HL-60/S4 (cell line): ENCODE measurements around the gene SLC39A3.

ENCODE experiments used
- in situ Hi-C: fragments of 300-500 bp; cut with MboI; formaldehyde crosslinking; loops from 2 replicates; pipeline ENCODE4 v1.14.3; 2022; ENCODE audit warnings: low sequenced_read_pairs

Gene SLC39A3, protein sequence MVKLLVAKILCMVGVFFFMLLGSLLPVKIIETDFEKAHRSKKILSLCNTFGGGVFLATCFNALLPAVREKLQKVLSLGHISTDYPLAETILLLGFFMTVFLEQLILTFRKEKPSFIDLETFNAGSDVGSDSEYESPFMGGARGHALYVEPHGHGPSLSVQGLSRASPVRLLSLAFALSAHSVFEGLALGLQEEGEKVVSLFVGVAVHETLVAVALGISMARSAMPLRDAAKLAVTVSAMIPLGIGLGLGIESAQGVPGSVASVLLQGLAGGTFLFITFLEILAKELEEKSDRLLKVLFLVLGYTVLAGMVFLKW

DNA sequence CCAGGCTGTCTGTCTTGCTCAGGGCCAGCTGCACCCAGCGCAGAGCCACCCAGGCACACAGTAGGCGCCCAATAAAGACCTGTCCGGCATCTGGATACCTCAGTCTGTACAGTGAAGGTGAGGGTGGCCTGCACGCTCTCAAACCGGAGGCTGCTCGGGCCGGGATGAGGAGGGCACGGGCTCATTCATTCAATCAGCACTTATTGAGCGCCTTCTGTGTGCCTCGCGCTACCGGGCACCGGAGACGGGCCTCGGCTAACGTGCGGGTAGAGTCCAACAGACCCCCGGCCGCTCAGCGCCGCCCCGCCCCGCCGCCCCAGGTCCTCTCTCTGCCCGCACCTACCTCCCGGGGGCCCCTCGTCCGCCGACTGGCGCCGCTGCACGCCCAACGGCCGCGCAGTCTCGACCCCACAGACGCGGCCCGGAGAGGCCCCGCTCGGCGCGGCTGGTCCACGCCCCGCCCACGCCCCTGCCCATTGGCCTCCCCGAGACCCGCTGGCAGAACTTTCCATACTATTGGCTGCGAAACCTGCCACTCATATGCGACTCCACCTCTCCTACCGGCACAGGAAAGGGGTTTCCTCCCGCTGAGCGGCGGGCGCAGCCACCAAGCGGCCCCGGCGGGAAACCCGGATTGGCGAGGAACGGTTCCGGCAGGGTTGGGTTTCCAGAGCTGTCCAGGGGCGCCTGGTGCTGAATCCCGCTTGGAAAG is at the start of gene SLC39A3:
Gene SLC39A3, minus strand, starts transcription at position 416 of the 712 bp plus-strand sequence. CDS start 2,760 bp downstream, outside the sequence.
- in situ Hi-C loops, result no loop called here

DNA sequence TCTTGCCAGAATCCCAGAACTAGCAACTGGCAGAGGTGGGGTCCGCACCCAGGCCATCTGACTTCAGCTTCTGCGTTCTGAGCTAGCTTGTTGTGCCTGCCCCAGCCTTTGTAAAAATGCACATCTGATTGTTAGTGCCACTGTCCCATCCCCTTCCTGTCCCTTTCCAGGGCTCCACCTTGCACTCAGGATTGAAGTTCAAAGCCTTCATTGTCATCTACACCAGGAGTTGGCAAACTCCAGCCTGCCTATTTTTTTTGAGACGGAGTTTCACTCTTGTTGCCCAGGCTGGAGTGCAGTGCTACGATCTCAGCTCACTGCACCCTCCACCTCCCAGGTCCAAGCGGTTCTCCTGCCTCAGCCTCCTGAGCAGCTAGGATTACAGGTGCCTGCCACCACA is 48.4 kb upstream of the SLC39A3 start:
- in situ Hi-C loops, result no loop called here

DNA sequence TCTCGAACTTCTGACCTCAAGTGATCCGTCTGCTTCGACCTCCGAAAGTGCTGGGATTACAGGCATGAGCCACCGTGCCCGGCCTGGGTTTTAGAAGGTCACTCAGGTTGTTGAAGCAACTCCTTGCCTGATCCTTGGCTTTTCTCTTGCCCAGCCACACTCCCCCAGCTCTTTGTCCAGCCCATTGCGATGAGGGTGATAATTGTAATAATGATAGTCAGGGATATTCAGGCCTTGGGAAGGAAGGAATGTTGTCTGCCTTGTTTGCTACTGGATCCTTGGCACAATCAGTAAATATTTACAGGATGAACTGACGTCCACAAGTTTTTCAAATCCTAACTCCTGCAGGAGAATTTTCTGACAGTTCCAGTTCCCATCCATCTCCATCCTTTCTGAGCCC is 47.3 kb upstream of the SLC39A3 start:
- in situ Hi-C loops, result no loop called here

DNA sequence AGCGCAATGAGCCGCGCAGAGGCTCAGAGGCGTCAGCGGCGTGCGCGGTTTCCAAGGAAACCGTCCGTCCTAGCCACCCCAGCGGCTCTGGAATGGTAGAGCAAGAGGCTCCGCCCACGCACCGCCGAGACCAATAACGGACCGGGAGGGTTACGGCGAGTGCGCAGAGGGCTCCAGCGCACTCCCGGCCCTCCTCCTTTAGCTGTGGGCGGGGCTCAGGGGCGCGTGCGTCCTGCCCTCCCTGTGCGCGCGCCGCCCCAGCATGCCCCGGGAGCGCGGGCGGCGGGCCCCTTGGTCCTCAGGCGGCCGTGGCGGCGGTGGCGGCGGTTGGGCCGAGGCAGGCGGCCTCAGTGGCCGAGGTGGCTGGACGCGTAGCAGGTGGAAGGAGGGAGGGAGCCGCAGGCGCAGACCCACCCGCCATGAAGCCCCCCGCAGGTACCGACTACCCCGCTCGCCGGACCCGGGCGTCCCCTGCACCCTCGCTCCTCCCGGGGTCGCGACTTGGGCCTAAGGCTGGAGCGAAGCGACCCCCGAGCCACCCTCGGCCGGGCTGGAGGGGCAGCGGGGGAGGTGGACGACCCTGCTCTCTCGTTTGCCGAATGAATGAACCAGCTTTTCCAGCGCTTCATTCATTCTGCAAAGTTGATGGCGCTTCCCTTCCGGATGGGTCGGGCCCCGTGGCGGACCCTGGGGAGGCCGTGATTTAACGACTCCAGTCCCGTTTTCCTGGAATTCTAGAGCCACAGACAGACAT is 45.6 kb upstream of the SLC39A3 start, which contains the start of gene THOP1:
Gene THOP1, plus strand, starts transcription at position 260 of the 754 bp plus-strand sequence. Its CDS starts 160 bp downstream, at position 420.
- in situ Hi-C loops, result no loop called here

DNA sequence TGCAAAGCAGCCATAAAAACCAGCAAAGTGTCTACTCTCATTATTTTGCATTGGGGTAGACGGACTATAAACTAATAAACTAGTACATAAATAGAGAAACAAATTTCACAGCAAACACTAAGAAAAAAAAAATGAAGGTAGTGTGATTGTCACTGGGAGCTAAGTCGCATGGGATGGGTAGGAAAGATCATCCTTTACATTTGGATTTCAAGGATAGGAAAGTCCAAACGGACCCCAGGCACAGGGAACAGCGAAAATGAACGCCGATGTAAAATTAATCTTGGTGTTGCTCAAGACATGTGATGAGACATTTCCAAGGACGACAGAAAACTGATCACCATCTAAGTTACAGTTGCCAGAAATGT is 43.9 kb upstream of the SLC39A3 start:
- in situ Hi-C loops, result no loop called here

DNA sequence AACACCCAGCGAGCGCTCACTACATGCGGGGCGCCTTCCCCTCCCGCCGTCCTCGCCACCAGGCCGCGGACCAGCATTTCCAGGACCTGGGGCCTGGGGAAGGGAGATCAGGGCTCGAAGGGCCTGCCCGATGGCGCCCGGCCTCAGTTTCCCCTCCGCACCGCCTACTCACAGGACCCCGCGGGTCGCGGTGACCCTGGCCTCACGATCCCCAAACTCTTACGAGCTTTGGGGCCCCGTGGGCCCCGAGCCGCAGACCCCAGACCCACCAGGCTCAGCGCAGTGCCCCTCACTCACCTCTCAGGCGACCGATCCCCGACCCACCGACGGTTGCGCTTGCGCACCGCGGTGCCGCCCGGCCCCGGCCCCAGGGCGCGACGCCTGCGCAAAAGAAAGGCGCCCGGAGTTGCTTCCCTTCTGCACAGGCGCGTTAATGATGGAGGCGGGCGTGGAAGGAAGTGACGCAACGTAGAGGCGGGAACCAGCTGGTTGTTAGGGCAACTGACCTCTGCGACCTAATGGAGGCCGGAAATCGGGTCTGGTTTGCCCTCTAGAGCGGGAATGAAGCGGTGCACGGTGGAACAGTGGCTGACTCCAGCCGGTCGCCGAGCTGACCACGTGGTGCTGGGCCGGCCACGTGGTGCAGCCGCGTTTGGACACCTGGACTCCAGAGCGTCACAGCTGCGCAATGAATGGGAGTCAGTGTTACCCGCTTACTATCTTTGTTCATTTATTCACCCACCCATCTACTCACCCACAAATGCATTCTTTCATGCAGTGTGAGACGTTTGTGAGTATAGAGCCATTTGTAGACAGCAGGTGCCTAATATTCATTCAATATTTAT is 43.3 kb upstream of the SLC39A3 start, which contains the start of gene SGTA:
Gene SGTA, minus strand, starts transcription at position 338 of the 845 bp plus-strand sequence. CDS start 14,205 bp downstream, outside the sequence.
- in situ Hi-C loops, result no loop called here

DNA sequence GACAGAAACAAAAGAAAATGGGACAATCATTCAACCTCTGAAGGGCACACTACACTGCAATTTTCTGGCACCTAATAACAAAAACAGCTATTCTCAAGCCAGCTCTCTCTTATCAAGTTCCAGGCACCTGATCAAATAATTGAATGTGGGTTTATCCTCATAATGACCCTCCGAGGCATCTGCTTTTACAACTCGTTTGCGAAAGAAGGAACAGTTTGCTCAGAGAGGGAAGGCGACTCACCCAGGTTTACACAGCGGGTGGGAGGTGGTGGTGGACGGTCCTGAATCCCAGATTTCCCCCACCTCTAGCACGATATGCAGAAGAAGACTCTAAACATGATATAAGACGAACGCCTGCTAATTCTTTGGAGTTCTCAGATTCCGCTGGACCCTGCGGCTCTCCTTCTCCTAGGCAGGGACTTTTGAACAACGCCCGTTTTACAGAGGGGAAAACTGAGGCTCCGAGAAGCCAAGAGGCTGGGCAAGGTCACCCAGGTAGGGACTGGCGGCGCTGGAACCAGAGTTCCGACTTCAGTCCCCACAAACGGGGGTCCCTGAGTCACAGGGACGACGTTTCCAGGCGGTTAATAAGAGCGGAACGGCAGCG is 42.6 kb upstream of the SLC39A3 start:
- in situ Hi-C loops, result no loop called here

DNA sequence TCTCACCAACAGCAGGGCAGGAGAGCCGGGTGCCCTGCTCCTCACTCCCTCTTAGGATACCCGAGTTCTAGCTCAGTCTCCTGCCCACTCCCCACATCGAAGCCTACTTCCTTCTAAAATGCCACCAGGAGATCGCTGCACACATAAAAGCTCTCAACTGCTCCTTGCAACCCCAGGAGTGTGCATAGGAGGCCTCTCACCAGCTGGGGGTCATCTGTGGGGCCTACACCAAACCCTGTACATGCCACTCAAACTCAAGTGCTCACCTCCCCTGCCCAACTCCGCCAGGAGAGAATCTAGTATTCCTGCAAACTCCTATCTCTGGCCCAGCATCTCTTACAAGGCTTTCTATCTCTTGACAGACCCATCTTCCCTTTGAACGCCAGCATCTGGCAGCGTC is 40.5 kb upstream of the SLC39A3 start:
- in situ Hi-C loops, result no loop called here

DNA sequence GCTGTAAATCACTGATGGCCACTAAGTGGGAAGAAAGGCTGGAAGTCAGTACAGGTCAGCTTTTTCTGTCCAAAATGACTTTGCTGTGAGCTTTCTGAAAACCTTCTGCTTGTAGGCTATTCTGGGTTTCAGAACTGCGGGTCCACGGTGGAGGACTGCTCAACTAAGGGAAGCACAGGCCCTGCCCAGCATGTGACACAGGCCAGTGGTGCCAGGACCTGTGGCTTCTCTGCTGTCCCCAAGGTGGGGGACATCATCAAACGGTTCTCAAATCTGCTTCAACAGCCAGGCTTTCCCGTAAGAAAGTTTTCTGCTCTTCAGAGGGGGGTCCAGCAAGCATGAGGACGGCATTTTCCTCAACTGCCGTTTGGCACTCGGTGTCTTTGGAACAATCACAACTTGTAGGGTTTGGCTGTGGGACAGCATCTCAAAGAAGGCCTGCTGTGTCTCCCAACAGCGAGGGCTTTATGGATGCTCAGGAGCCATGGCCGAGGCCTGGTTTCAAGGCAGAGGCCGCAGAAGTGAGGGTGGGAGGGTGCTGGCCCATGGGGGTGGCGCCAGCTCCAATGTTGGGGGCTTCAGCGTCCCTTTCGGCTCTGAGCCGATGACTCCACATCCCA is 39.4 kb upstream of the SLC39A3 start:
- in situ Hi-C loops, result no loop called here

DNA sequence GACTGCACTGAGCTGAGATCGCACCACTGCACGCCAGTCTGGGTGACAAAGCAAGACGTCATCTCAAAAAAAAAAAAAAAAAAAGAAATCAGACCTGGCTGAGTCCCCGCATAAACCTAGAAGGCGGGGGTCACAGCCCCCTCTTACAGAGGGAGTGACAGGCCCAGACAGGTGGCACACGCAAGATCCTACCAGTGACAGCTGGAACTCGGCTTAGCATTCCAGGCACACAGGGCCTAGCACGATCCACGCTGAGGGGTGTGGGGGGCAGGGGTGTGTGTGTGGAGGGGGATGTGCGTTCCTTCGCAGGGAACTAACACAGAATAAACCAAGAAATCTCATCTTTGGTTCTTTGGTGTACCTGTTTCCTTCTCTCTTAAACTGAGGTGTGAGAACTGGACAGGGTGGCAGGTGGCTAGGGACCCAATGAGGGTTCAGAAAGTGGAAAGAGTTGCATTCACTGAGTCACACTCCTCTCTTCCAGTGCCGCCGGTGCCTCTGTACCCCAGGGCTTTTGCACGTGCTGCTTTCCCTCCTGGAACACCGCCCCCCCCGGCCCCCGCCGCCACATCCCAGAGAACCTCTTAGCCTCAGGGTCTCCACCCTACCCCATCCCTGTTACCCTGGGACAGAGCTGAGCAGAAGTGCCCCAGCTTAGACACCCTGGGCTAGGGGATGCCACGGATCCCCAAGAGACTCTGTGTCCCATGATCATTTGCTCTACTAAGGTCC is 38.3 kb upstream of the SLC39A3 start:
- in situ Hi-C loops, result no loop called here

DNA sequence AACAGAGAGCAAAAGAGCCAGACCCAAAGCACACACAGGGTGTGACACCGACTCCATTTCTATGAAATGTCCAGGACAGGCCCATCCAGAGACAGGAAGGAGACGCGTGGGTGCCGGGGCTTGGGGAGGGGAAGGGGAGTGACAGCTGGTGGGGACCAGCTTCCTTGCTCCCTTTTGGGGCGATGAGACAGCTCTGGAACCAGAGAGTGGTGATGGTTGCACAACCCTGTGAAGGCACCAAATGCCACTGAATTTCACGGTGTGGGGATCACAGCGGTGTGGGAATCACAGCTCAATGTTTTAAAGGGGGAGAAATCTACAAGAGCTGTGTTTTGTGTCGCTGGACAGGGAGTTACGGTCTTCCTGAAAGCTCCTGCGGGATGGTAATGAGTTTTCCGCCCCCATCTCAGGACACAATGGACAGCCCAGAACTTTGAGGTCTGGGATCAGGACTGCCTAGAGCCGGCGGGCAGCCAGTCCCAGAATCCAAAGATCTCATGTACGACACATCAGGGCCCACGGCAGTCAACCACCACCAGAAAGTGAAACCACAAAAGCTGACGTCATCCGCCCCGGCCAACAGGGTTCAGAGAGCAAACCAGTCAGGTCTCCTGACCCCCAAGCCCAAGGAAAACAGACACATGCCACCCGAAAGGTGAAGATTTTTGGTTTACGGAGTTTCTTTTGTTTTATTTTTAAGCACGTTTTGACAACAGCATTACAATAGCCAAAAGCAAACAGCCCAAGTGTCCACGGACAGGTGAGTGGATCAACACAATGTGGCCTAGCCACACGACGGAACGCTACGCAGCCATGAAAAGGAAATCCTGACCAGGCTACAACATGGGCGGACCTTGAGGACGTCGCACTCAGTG is 36.0 kb upstream of the SLC39A3 start:
- in situ Hi-C loops, result no loop called here

DNA sequence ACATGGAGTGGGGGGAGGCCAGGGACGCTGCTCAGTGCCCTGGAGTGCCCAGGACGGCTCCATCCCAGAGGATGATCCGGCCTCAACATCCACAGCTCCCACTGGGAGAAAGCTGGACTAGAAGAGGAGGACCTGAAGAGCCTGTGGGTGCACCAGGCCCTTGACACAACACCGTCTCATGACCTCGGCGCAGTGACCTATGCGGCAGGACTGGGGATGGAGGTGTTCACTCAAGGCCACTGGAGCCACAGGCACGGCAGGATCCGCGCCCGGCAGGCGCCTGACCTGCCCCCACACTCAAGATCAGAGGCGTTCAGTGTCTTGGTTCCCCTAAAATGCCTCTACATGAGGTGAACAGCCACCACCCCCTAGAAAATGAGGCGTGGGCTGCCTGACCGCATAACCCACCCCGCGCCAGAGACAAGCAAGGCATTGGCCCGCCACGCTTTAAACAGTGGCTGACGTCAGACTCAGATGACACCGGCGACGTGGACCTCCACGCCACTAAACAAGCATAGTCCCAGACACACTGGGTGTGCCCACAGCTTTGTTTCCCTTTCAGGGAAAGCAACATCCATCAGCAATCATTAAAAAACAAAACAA is 35.2 kb upstream of the SLC39A3 start:
- in situ Hi-C loops, result no loop called here

DNA sequence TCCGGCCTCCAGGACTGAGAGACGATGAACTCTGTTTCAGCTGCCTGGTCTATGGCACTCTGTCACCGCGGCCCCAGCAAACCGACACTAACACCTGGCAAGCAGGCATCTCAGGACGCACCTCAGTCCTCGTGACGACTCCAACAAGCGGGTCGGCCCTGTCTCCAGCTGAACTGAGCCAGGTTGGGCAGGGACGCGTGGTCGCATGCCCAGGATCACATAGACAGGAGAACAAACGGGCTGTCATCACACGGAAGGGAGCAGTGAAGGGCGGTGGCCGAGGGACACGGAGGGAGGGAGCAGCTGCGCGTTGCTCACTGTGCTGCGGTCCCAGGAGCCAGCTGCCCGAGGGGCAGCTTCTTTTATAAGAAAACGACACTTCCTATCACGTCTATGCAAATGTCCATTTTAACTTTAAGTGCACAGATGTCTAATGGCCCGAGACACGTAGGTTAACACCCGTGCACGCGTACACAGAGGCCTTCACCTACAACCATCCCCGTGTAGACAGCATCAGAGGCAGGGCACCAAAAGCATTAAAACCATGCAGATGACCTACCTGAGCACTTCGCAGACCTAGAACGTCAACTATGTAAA is 34.4 kb upstream of the SLC39A3 start:
- in situ Hi-C loops, result no loop called here

DNA sequence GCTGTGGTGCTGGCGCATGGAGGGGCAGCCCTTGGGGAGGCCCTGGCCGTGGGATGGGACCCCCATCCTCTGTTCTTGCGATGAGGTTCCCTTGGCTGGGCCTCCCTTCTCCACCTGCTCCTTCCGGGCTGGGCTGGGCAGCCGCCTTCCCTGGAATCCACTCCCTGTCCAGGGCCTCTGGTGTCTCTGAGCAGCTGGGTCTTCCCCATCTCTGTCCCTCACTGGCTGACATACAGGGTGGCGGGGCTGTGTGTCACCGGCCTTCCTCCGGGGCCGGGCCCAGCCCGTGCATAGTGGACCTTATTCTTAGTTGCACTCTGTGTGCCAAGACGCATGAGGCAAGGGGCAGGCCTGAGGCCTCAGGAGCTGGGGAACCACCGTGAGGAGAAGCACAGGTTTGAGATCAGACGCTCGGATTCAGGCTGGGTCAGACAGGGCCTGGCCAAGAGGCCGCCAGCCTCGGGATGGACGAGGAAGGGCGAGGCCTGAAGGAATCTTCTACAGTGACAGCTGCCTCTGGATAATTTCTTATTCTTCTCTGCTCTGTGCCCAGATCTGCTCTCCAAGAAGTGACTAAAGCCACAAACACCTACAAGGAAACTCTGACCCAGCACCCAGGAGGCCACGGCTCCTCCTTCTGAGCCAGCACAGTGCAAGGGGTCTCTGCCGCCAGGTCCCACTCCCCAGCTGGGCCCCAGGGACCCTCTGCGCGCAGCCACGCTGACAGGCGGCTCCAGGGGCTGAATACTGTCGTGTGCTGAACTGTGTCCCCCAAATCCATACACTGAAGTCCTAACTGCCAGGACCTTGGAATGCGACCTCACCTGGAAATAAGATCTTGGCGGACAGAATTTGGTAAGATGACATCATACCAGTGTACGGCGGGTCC is 32.2 kb upstream of the SLC39A3 start:
- in situ Hi-C loops, result no loop called here

DNA sequence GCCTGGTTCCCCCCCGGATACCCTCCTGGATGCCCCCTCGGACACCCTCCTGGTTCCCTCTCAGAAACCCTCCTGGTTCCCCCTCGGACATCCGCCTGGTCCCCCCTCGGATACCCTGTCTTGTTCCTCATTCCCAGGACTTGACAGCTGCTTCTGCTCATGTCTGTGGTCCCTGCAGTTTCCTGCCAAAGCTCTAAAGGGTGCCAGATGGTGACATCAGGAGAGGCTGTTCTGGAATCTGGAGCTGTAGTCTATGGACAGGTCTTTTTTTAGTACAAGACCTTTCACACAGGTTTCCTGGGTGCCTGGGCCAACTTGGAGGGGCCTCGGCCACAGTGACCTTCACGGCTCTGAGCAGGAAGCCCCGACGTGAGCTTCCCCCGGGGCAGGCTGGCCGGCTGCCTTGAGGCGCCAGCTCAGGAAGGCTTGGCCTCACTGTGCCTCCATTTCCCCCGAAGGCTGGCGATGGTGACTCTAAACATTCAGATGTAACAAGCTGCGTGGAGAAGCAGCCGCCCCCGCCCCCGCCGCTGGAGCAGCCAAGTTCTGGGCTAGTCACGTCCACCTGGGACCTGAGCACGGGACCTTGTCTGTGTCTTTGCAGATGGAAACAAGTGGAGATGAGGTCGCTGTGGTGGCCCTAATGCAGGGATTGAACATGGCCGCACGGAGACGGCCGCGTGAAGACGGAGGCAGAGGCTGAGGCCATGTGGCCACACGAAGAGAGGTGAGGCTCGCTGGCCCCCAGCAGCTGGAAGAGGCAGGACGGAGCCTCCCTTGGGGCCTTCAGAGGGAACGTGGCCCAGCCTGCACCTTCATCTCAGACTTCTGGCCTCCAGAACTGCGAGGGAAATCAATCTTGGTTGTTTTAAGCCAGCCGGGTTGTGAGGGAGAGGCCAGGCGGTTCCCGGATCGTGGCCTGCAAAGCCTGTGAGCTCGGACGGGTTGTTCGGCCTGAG is 30.5 kb upstream of the SLC39A3 start:
- in situ Hi-C loops, result no loop called here
